Panc1 (cell line): ENCODE results near the gene KRTAP1-4. TPM values are rescaled to one million over a fixed set of nuclear protein-coding genes. Genes with fewer than 3 reads are reported as not detected.

ENCODE experiments used
- ATAC-seq: fragments of 200-7000 bp; cut with Tn5 transposase; 2 replicates; pipeline ENCODE4 v1.9.1; 2020; ENCODE audit warnings: mild to moderate bottlenecking, moderate library complexity
- BruUV-seq: library from RNA; stranded (reverse); fragments of 400-500 nt; replicated peaks from 2 replicates; lab custom pipeline; 2021; lab: Mats Ljungman, UMichigan
- CTCF ChIA-PET: fragments of 300-600 bp; sonication (Branson Sonifier 250); formaldehyde crosslinking; loops from one replicate; lab custom pipeline; 2022; ENCODE audit warnings: antibody characterized with exemption; lab: Charles Lee
- POLR2A ChIA-PET: fragments of 300-600 bp; sonication (Branson Sonifier 250); formaldehyde crosslinking; loops from one replicate; lab custom pipeline; 2022; ENCODE audit warnings: antibody characterized with exemption; lab: Charles Lee
- DNase-seq: peaks from one replicate; pipeline ENCODE4 v3.0.0-alpha.2; 2010; ENCODE audit warnings: low read depth, low spot score
- H3K27ac ChIP-seq: 2 replicates; pipeline ENCODE4 v1.5.1; 2011; ENCODE audit warnings: mild to moderate bottlenecking, low read length, inconsistent platforms
- H3K27me3 ChIP-seq: fragments of 200-500 bp; sonication (Bioruptor generic); 2 replicates; pipeline ENCODE4 v1.6.0; 2014; ENCODE audit warnings: low read length, inconsistent platforms; ENCODE audit not compliant: control insufficient read depth, insufficient read depth
- H3K36me3 ChIP-seq: fragments of 200-500 bp; sonication (Bioruptor generic); 2 replicates; pipeline ENCODE4 v1.5.1; 2014; ENCODE audit warnings: inconsistent platforms, mild to moderate bottlenecking, low read length, moderate library complexity; ENCODE audit not compliant: control insufficient read depth, insufficient read depth
- H3K4me1 ChIP-seq: 2 replicates; pipeline ENCODE4 v1.5.1; 2011; ENCODE audit warnings: inconsistent platforms, mild to moderate bottlenecking, low read length, moderate library complexity; ENCODE audit not compliant: control insufficient read depth, insufficient read depth
- H3K4me3 ChIP-seq, 2 experiments: 2 replicates each; pipeline ENCODE4 v1.5.1; 2011 to 2012; ENCODE audit warnings: low read depth in 2 of 2, low read length in 2 of 2, mild to moderate bottlenecking in 2 of 2, inconsistent platforms in 1 of 2, moderate library complexity in 1 of 2
- H3K9me3 ChIP-seq: fragments of 200-500 bp; sonication (Bioruptor generic); 2 replicates; pipeline ENCODE4 v1.5.1; 2014; ENCODE audit warnings: low read depth, mild to moderate bottlenecking, inconsistent platforms, low read length, moderate library complexity; ENCODE audit not compliant: control insufficient read depth, insufficient read depth
- CTCF ChIP-seq: fragments of 450-650 bp; IDR thresholded peaks from 2 replicates; pipeline ENCODE4 v1.5.1; 2017; ENCODE audit warnings: mild to moderate bottlenecking
- POLR2AphosphoS5 ChIP-seq: IDR thresholded peaks from 2 replicates; pipeline ENCODE4 v1.6.1; 2012; ENCODE audit warnings: mild to moderate bottlenecking, low read depth, low read length, moderate library complexity
- REST ChIP-seq, 2 experiments: IDR thresholded peaks; 2 replicates each; pipeline ENCODE4 v1.6.1; 2011 to 2012; ENCODE audit warnings: low read depth in 2 of 2, control low read depth in 1 of 2, low read length in 1 of 2, mild to moderate bottlenecking in 1 of 2, moderate library complexity in 1 of 2; ENCODE audit not compliant: insufficient read depth in 1 of 2
- SIN3A ChIP-seq: IDR thresholded peaks from 2 replicates; pipeline ENCODE4 v1.6.1; 2012; ENCODE audit warnings: low read depth, mild to moderate bottlenecking, low read length, moderate library complexity, borderline replicate concordance; ENCODE audit not compliant: insufficient read depth
- TCF7L2 ChIP-seq: IDR thresholded peaks from 2 replicates; pipeline ENCODE4 v1.6.1; 2011; ENCODE audit warnings: mild to moderate bottlenecking, low read depth, low read length, inconsistent platforms
- in situ Hi-C: cut with HindIII; loops from 2 replicates; pipeline ENCODE4 v1.10.0; 2016; ENCODE audit warnings: low sequenced_read_pairs, low pct_unique_long_range_greater_than_20kb
- intact Hi-C: fragments of 100-400 bp; cut with micrococcal nuclease; formaldehyde crosslinking; loops from one replicate; pipeline ENCODE4 v1.10.0; 2022; ENCODE audit not compliant: unreplicated experiment
- total RNA-seq: library from RNA; stranded (reverse); gene quantifications from one replicate; pipeline ENCODE4 v1.2.1, GENCODE V29; 2021; ENCODE audit not compliant: unreplicated experiment

KRTAP1-4 gene
- total RNA-seq, 1 experiment from 2014 or later, result not detected

- Histone ChIP-seq H3K27me3 (0 out of 2 replicates have a peak, but pooled peaks cover 2% of the 10 kb centered on the region), H3K4me3 (no peak overlapping the region), H3K4me1 (no peaks in the 10 kb centered on the region), H3K9me3 (no peaks in the 10 kb centered on the region), H3K27ac (no peak overlapping the region), H3K36me3 (no peaks in the 10 kb centered on the region)
- in situ Hi-C loops (no loop called here), intact Hi-C loops (no loop called here)
- TF ChIP-seq TCF7L2 (no peak), REST (IDR thresholded peaks at IDR 0.05; ENCODE audit: insufficient read depth in 1 of 2, low read depth in 2 of 2, low read length in 1 of 2) (no peak), POLR2AphosphoS5 (no peak), CTCF (no peak), SIN3A (no peak)
- POLR2A ChIA-PET, result no interaction called here
- CTCF ChIA-PET, result interaction anchor here (0.5 kb wide), 1 partner anchor 9 kb away, joined by 3 read pairs; no protein-coding TSS in a partner anchor
- BruUV-seq, result no TSS peak
- DNase-seq (no peak), ATAC-seq (no peak)
Measured at GRCh38 chr17:41073676-41074075, 43.7 kb upstream of the KRTAP1-4 start.

GRCh38 chr17:41071606-41072360, 41.8 kb upstream of the KRTAP1-4 start:
- in situ Hi-C loops (no loop called here), intact Hi-C loops (no loop called here)
- ChIA-PET POLR2A (no interaction called here), CTCF (no interaction called here)
- Histone ChIP-seq H3K9me3 (no peaks in the 10 kb centered on the region), H3K27me3 (0 out of 2 replicates have a peak, but pooled peaks cover under 1% of the 10 kb centered on the region), H3K27ac (no peak overlapping the region), H3K4me3 (no peak overlapping the region), H3K36me3 (no peaks in the 10 kb centered on the region), H3K4me1 (no peaks in the 10 kb centered on the region)
- no peak for DNase-seq
- ATAC-seq, result no peak
- no TSS peak for BruUV-seq
- TF ChIP-seq REST (IDR thresholded peaks at IDR 0.05; ENCODE audit: insufficient read depth in 1 of 2, low read depth in 2 of 2, low read length in 1 of 2) (no peak), CTCF (no peak), TCF7L2 (no peak), POLR2AphosphoS5 (no peak), SIN3A (no peak)
